GM12875 (cell line): ENCODE measurements around the gene SIM1.

Experiments used
- H3K4me3 ChIP-seq: one replicate; pipeline ENCODE4 v1.5.1; 2011; ENCODE audit warnings: low read depth, low read length, control low read depth
- CTCF ChIP-seq: IDR thresholded peaks from 2 replicates; pipeline ENCODE4 v1.5.1; 2011; ENCODE audit warnings: low read depth, mild to moderate bottlenecking, control low read depth, inconsistent platforms, low read length, moderate library complexity, borderline replicate concordance; ENCODE audit not compliant: insufficient read depth

The SIM1 gene

GRCh38 chr6:100482698-100483097 is 18.0 kb upstream of the SIM1 start:
- no peak overlapping the region for H3K4me3 ChIP-seq
- TF ChIP-seq CTCF: no peak

- no peak overlapping the region for H3K4me3 ChIP-seq
- peak; percentile 54; the same call in 1 of the 2 replicates for TF ChIP-seq CTCF
These were observed 14.7 kb upstream of the SIM1 start for GRCh38 chr6:100479179-100480035.

GRCh38 chr6:100475554-100476320 is 11.0 kb upstream of the SIM1 start:
- H3K4me3 ChIP-seq: no peak overlapping the region
- TF ChIP-seq CTCF: no peak

- no peak for TF ChIP-seq CTCF
- H3K4me3 ChIP-seq: no peak overlapping the region
These were observed 8.5 kb upstream of the SIM1 start for GRCh38 chr6:100473182-100473581.

- no peak overlapping the region for H3K4me3 ChIP-seq
- TF ChIP-seq CTCF: no peak
These were observed 8.0 kb upstream of the SIM1 start for GRCh38 chr6:100472674-100473073.

- TF ChIP-seq CTCF: no peak
- H3K4me3 ChIP-seq: no peak overlapping the region
These were observed 5.8 kb upstream of the SIM1 start for GRCh38 chr6:100470422-100471120.
